ENCODE results near the gene PYHIN1.
A peak's percentile ranks its signal among the peaks of the same experiment; 100 is the strongest.

The PYHIN1 gene

DNA sequence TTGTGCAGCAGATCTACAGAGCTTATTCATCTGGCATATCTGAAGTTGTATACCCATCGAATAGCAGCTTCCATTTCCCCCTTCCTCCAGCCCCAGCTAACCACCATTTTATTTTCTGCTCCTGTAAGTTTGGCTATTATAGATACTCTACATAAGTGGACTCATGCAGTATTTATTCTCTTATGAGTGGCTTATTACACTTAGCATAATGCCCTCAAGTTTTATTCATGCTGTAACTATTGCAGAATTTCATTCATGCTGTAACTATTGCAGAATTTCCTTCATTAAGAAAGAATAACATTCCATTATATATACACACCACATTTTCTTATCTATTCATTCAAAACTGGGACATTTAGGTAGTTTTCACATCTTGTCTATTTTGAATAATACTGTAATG lies 47.9 kb downstream of the PYHIN1 start:
- Histone ChIP-seq H3K4me1 (ENCODE audit: control insufficient read depth, insufficient read depth, low read length) (peaks cover 10% of the 10 kb centered on the region), H3K9me3 (ENCODE audit: control insufficient read depth, low read length) (peaks cover 13% of the 10 kb centered on the region), H3K9ac (ENCODE audit: low read length) (no peak overlapping the region), H3K36me3 (ENCODE audit: control insufficient read depth, insufficient read depth, low read length, severe bottlenecking) (no peaks in the 10 kb centered on the region), H3K4me3 (ENCODE audit: low read length) (no peak overlapping the region), H3K27me3 (replicated peaks; ENCODE audit: control insufficient read depth, insufficient read depth, low read length) (no peaks in the 10 kb centered on the region)
- peak; percentile 39 for DNase-seq (ENCODE audit: low read depth)

- Histone ChIP-seq H3K27me3 (replicated peaks; ENCODE audit: control insufficient read depth, insufficient read depth, low read length) (no peaks in the 10 kb centered on the region), H3K36me3 (ENCODE audit: control insufficient read depth, insufficient read depth, low read length, severe bottlenecking) (no peaks in the 10 kb centered on the region), H3K4me1 (ENCODE audit: control insufficient read depth, insufficient read depth, low read length) (peaks cover 10% of the 10 kb centered on the region), H3K9me3 (ENCODE audit: control insufficient read depth, low read length) (peaks cover 20% of the 10 kb centered on the region), H3K9ac (ENCODE audit: low read length) (no peak overlapping the region), H3K4me3 (ENCODE audit: low read length) (no peak overlapping the region)
- no peak for DNase-seq (ENCODE audit: low read depth)
These were observed 51.9 kb downstream of the PYHIN1 start for GRCh38 chr1:158983235-158983634.

DNA sequence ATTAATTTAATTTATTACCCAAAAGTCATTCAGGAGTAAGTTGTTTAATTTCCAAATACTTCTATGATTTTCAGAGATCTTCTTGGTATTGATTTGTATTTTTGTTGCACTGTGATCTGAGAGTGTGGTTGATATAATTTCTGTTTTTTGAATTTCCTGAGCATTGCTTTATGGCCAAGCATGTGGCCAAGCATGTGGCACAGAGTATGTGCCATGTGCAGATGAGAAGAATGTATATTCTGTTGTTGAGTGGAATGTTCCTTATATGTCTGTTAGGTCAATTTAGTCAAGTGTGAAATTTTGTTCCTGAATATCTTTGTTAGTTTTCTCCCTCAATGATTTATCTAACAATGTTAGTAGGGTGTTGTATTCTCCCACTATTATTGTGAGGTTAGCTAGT lies 53.0 kb downstream of the PYHIN1 start:
- Histone ChIP-seq H3K9ac (ENCODE audit: low read length) (no peak overlapping the region), H3K4me1 (ENCODE audit: control insufficient read depth, insufficient read depth, low read length) (peaks cover 3% of the 10 kb centered on the region)
- no peak for DNase-seq (ENCODE audit: low read depth)

GRCh38 chr1:158989424-158989823 lies 58.1 kb downstream of the PYHIN1 start:
- H3K4me1 ChIP-seq (ENCODE audit: control insufficient read depth, insufficient read depth, low read length), result no peaks in the 10 kb centered on the region
- no peak overlapping the region for H3K9ac ChIP-seq (ENCODE audit: low read length)

More for the DNA sequence above, 53.0 kb downstream of the PYHIN1 start:
- Histone ChIP-seq H3K36me3 (ENCODE audit: control insufficient read depth, insufficient read depth, low read length, severe bottlenecking) (no peaks in the 10 kb centered on the region), H3K9me3 (ENCODE audit: control insufficient read depth, low read length) (peaks cover 20% of the 10 kb centered on the region), H3K27me3 (replicated peaks; ENCODE audit: control insufficient read depth, insufficient read depth, low read length) (no peaks in the 10 kb centered on the region), H3K4me3 (ENCODE audit: low read length) (no peak overlapping the region)

GRCh38 chr1:158992787-158993312 lies 61.5 kb downstream of the PYHIN1 start:
- H3K4me3 ChIP-seq (ENCODE audit: low read length), result no peak overlapping the region
- no peak for DNase-seq (ENCODE audit: low read depth)
- H3K4me1 ChIP-seq (ENCODE audit: control insufficient read depth, insufficient read depth, low read length), result no peaks in the 10 kb centered on the region
- H3K9me3 ChIP-seq (ENCODE audit: control insufficient read depth, low read length), result no peaks in the 10 kb centered on the region
- H3K36me3 ChIP-seq (ENCODE audit: control insufficient read depth, insufficient read depth, low read length, severe bottlenecking), result no peaks in the 10 kb centered on the region
- no peak overlapping the region for H3K9ac ChIP-seq (ENCODE audit: low read length)
- no peaks in the 10 kb centered on the region for H3K27me3 ChIP-seq (replicated peaks; ENCODE audit: control insufficient read depth, insufficient read depth, low read length)

More at GRCh38 chr1:158989424-158989823, 58.1 kb downstream of the PYHIN1 start:
- no peak for DNase-seq (ENCODE audit: low read depth)
- H3K27me3 ChIP-seq (replicated peaks; ENCODE audit: control insufficient read depth, insufficient read depth, low read length), result no peaks in the 10 kb centered on the region
- peaks cover 7% of the 10 kb centered on the region for H3K9me3 ChIP-seq (ENCODE audit: control insufficient read depth, low read length)
- no peak overlapping the region for H3K4me3 ChIP-seq (ENCODE audit: low read length)
- no peaks in the 10 kb centered on the region for H3K36me3 ChIP-seq (ENCODE audit: control insufficient read depth, insufficient read depth, low read length, severe bottlenecking)

- H3K4me3 ChIP-seq (ENCODE audit: low read length), result no peak overlapping the region
- no peak for DNase-seq (ENCODE audit: low read depth)
- no peak overlapping the region for H3K9ac ChIP-seq (ENCODE audit: low read length)
- no peaks in the 10 kb centered on the region for H3K9me3 ChIP-seq (ENCODE audit: control insufficient read depth, low read length)
- H3K4me1 ChIP-seq (ENCODE audit: control insufficient read depth, insufficient read depth, low read length), result peaks cover 18% of the 10 kb centered on the region
- H3K36me3 ChIP-seq (ENCODE audit: control insufficient read depth, insufficient read depth, low read length, severe bottlenecking), result no peaks in the 10 kb centered on the region
- H3K27me3 ChIP-seq (replicated peaks; ENCODE audit: control insufficient read depth, insufficient read depth, low read length), result no peaks in the 10 kb centered on the region
These were observed 65.6 kb downstream of the PYHIN1 start for GRCh38 chr1:158996998-158997397.

GRCh38 chr1:158998037-158998780 lies 66.9 kb downstream of the PYHIN1 start:
- no peaks in the 10 kb centered on the region for H3K27me3 ChIP-seq (replicated peaks; ENCODE audit: control insufficient read depth, insufficient read depth, low read length)
- peak overlapping the region; percentile 94 for H3K9ac ChIP-seq (ENCODE audit: low read length)
- H3K4me3 ChIP-seq (ENCODE audit: low read length), result peak overlapping the region; percentile 91
- no peaks in the 10 kb centered on the region for H3K9me3 ChIP-seq (ENCODE audit: control insufficient read depth, low read length)
- peaks cover 29% of the 10 kb centered on the region for H3K4me1 ChIP-seq (ENCODE audit: control insufficient read depth, insufficient read depth, low read length)
- H3K36me3 ChIP-seq (ENCODE audit: control insufficient read depth, insufficient read depth, low read length, severe bottlenecking), result no peaks in the 10 kb centered on the region
- DNase-seq (ENCODE audit: low read depth), result no peak

- H3K27me3 ChIP-seq (replicated peaks; ENCODE audit: control insufficient read depth, insufficient read depth, low read length), result no peaks in the 10 kb centered on the region
- H3K4me3 ChIP-seq (ENCODE audit: low read length), result peak overlapping the region; percentile 91
- H3K9ac ChIP-seq (ENCODE audit: low read length), result peak overlapping the region; percentile 94
- peaks cover 29% of the 10 kb centered on the region for H3K4me1 ChIP-seq (ENCODE audit: control insufficient read depth, insufficient read depth, low read length)
- no peaks in the 10 kb centered on the region for H3K9me3 ChIP-seq (ENCODE audit: control insufficient read depth, low read length)
- peak; percentile 83 for DNase-seq (ENCODE audit: low read depth)
- H3K36me3 ChIP-seq (ENCODE audit: control insufficient read depth, insufficient read depth, low read length, severe bottlenecking), result no peaks in the 10 kb centered on the region
These were observed 67.4 kb downstream of the PYHIN1 start for GRCh38 chr1:158998781-158999161.

GRCh38 chr1:158999316-159000069 lies 68.1 kb downstream of the PYHIN1 start:
- Histone ChIP-seq H3K4me3 (ENCODE audit: low read length) (peak overlapping the region; percentile 91), H3K36me3 (ENCODE audit: control insufficient read depth, insufficient read depth, low read length, severe bottlenecking) (no peaks in the 10 kb centered on the region), H3K9me3 (ENCODE audit: control insufficient read depth, low read length) (no peaks in the 10 kb centered on the region), H3K27me3 (replicated peaks; ENCODE audit: control insufficient read depth, insufficient read depth, low read length) (no peaks in the 10 kb centered on the region), H3K4me1 (ENCODE audit: control insufficient read depth, insufficient read depth, low read length) (peaks cover 33% of the 10 kb centered on the region), H3K9ac (ENCODE audit: low read length) (peak overlapping the region; percentile 94)
- peak; percentile 87 for DNase-seq (ENCODE audit: low read depth)

GRCh38 chr1:159000070-159000409 lies 68.7 kb downstream of the PYHIN1 start:
- H3K9ac ChIP-seq (ENCODE audit: low read length), result peak overlapping the region; percentile 94
- H3K27me3 ChIP-seq (replicated peaks; ENCODE audit: control insufficient read depth, insufficient read depth, low read length), result no peaks in the 10 kb centered on the region
- H3K9me3 ChIP-seq (ENCODE audit: control insufficient read depth, low read length), result no peaks in the 10 kb centered on the region
- H3K4me1 ChIP-seq (ENCODE audit: control insufficient read depth, insufficient read depth, low read length), result peaks cover 39% of the 10 kb centered on the region
- no peaks in the 10 kb centered on the region for H3K36me3 ChIP-seq (ENCODE audit: control insufficient read depth, insufficient read depth, low read length, severe bottlenecking)
- peak overlapping the region; percentile 91 for H3K4me3 ChIP-seq (ENCODE audit: low read length)
- DNase-seq (ENCODE audit: low read depth), result peak; percentile 73

DNA sequence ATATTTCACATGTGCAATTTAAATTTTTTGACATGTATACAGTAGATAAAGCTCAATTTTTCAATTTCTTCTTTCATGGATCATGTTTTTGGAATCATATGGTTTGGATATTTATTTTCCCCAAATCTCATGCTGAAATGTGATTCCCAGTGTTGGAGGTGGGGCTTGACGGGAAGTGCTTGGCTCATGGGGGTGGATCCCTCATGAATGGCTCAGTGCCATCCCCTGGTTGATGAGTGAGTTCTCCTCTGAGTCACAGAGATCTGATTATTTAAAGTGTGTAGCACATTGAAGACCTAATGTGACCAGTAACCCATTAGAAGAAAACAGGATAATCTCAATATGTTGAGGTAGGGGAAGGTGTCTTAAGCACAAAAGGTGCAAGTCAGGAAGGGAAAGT lies 69.3 kb downstream of the PYHIN1 start:
- H3K4me3 ChIP-seq (ENCODE audit: low read length), result peak overlapping the region; percentile 91
- no peaks in the 10 kb centered on the region for H3K36me3 ChIP-seq (ENCODE audit: control insufficient read depth, insufficient read depth, low read length, severe bottlenecking)
- DNase-seq (ENCODE audit: low read depth), result peak; percentile 95
- H3K9me3 ChIP-seq (ENCODE audit: control insufficient read depth, low read length), result no peaks in the 10 kb centered on the region
- H3K27me3 ChIP-seq (replicated peaks; ENCODE audit: control insufficient read depth, insufficient read depth, low read length), result no peaks in the 10 kb centered on the region
- H3K4me1 ChIP-seq (ENCODE audit: control insufficient read depth, insufficient read depth, low read length), result peaks cover 45% of the 10 kb centered on the region
- peak overlapping the region; percentile 94 for H3K9ac ChIP-seq (ENCODE audit: low read length)

Measured in adipocyte (in vitro differentiated cells).